COLO668 (cell line): Measurements from ENCODE around the gene APBB1IP.
"Not testable (repeated sequence)": the region's sequence is repeated elsewhere in the genome, so short reads cannot be mapped to it uniquely, and the experiment has no call there.

Experiments
- DNase-seq: peaks from one replicate; lab custom pipeline; 2025; ENCODE audit not compliant: unreplicated experiment; lab: John Stamatoyannopoulos, UW

APBB1IP gene

GRCh38 chr10:26504429-26504828 is 66.3 kb downstream of the APBB1IP start:
- not testable (repeated sequence) for DNase-seq

- DNase-seq = no peak
Observed at GRCh38 chr10:26505491-26505890, 67.3 kb downstream of the APBB1IP start.

- DNase-seq = no peak
Observed at GRCh38 chr10:26506736-26507135, 68.6 kb downstream of the APBB1IP start.

DNA sequence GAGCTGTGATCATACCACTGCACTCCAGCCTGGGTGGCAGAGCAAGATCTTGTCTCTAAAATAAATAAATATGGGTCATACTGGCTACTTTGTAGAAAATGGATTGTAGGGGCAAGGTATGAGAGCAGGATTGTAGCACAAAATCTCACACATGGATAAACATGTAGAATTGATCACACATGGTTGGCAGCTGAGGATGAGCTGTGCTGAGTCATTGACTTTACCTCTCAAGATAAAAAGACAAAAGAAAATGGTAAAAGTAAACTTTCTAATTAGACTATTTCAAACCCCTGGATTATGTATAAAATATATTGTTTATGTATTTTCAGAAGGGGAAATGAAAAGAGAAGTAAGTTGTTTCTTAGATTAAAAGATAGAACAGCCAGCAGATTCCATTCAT is 69.3 kb downstream of the APBB1IP start:
- no peak for DNase-seq

DNA sequence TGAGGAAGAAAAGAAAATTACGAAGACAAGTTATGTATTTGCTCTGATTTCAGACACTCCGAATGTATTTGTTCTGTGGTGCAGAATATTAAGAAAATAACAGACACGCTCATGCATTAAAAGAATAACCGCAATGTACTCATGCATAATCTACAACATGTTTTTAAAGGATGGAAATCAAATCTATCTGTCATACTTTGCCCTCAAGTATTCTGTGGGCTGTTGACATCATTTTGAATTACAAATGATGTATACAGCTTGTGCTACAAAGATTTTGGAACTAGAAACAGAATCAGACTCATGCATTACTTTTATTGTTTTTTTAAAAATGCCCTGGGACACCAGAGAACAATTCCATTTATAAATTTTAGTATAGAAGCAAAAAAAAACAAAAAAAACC is 69.9 kb downstream of the APBB1IP start:
- no peak for DNase-seq

- no peak for DNase-seq
Observed at GRCh38 chr10:26509307-26509706, 71.2 kb downstream of the APBB1IP start.

DNA sequence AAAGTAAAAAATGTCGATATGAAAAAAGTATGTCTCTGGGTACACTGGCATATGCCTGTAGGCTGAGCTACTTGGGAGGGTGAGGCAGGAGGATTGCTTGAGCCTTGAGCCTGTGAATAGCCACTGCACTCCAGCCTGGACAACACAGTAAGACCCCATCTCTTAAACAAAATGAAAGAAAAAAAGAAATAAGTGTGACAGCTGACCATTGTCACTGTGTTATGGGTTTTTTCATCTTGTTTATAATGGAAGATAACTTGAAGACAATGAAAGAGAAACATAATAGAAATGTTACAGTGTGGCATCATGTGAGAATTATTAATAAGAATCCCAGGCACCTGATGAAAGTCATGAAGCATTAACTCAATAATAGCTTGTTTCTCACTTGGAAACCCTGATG is 75.0 kb downstream of the APBB1IP start:
- no peak for DNase-seq

GRCh38 chr10:26516540-26517101 is 78.5 kb downstream of the APBB1IP start:
- DNase-seq = no peak

DNA sequence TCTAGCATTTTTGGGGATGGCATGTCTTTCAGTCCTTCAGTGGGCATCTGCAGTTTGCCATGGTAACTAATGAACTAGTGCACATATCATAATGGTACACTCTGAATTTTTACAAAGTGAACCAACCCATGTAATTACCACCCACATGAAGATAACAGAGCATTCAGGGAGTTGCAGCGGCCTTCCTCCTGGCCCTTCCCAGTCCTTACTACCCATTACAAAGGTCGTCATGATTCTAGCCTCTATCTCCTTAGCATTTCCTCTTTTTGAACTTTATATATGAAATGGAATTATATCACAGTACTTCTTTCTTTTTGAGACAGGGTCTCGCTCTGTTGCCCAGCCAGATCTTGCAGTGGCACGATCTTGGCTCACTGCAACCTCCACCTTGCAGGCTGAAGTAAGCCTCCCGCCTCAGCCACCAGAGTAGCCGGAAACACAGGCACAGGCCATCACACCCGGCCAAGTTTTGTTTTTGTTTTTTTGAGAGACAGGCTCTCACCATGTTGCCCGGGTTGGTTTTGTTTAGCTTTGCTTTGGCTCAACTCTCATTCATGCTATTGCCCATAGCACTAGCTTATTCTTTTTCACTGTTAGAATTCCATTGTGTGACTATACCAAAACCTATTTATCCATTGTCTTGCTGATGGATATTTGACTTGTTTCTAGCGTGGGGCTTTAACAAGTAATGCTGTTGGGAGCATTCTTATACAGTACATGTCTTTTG is 79.2 kb downstream of the APBB1IP start:
- DNase-seq = no peak

- no peak for DNase-seq
Observed at GRCh38 chr10:26519803-26520202, 81.7 kb downstream of the APBB1IP start.

DNA sequence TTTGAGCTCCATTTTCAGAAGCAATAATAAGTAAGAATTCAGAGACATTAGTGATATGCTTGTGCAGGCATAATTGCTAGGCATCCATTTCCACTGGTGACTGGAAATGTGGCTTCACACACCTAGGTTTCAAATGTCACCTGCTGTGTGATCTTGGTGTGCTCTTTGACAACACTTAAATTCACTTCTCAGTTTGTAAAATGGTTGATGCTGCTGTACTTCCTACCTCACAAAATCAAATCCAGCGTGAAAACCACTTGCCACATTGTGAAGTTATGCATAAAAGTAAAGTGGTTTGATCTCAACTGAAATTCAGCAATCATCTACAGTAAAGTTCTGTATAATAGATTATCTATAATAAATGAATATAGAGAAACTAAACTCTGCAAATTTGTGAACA is 82.4 kb downstream of the APBB1IP start:
- DNase-seq = no peak

DNA sequence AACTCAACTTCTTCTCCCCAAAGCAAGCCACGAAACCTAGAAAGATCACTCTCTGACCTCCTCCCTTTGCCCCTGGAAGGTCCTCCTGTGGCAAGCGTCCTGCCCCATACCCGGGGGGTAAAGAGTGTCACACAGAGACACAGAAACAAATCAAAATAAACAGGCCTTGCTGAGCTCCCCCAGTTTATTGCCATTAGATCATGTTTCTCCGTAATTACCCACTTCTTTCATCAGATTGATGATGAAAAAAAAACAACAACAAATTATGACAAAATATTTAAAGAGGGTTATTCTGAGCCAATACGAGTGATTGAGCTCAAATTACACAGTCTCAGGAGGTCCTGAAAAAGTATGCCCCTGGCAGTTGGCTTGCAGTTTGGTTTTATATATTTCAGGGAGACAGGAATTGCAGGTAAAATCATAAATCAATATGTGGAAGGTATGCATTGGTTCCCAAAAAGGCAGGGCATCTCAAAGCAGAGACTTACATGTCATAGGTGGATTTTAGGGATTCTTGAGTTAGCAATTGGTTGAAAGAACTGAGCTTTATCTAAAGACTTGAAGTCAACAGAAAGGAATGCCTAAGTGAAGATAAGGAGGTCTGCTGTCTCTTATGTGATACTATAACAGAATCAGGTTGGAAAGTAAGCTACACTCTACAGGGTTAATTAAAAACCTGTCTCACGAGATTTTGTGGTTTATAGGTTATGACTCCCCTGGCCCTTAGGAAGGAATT is 86.2 kb downstream of the APBB1IP start:
- DNase-seq = no peak

GRCh38 chr10:26525586-26525985 is 87.4 kb downstream of the APBB1IP start:
- DNase-seq = no peak

GRCh38 chr10:26527018-26527417 is 88.9 kb downstream of the APBB1IP start:
- DNase-seq = no peak

DNA sequence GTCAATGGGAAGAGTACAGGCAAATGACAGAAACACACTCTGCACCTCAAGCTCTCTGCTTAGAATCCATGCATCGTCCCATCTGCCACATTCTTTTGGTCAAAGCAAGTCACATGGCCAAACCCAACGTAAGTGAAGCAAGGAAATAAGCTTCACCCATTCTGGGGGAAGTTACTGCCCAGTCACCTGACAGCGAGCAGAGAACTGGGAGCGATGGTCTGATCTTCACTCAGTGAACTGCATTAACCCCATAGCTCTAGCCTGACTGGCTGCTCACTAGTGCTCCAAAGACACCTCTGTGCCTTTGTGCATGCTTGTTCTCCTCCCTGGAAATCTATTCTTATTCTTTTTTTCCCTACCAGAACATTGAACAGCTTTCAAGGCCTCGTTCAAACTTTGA is 89.9 kb downstream of the APBB1IP start:
- DNase-seq = no peak

DNA sequence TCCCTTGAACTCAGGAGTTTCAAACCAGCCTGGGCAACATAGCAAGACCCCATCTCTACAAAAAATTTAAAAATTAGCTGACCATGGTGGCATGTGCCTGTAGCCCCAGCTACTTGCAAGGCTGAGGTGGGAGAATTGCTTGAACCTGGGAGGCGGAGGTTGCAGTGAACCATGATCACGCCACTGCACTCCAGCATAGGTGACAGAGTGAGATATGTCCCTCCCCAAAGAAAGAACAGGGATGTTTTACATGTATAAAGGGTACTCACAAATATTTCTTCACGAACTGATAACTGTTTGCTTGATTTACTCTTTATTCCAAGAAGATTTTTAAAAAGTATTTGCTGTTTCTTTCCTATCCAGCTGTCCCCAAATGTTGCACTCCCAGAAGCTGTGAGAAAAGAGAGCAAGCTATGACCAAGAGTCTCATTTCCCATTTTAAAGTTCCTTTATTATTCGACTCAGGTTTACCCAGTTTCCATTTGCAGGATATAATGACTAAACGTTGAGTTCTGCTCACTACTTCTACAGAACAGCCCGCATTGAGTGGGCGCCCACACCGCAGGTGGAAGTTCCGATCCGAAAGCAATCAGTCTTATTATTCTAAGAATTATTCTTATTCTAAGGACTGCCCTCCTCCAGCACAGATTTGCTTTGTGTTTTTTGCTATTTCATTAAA is 90.7 kb downstream of the APBB1IP start:
- no peak for DNase-seq

- no peak for DNase-seq
Observed at GRCh38 chr10:26534384-26534783, 96.2 kb downstream of the APBB1IP start.

DNA sequence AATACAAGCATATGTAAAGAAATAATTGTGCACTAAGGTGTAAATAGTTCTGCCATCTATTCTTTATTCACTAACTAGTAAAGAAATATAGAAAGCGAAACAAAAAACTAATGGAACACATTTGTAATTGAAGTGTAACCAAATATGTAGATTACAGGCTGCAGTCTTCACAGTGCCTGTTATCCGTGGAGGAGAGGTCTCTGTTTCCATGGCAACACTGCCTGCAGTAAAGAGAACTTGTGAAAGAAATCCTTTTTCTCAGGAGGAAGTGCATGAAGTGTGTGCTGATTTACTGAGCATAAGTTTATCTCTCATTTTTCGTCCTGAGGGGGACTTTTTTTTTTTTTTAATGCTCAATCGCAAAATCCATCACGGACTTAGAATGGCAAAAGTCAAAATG is 102.5 kb downstream of the APBB1IP start:
- DNase-seq = no peak

DNA sequence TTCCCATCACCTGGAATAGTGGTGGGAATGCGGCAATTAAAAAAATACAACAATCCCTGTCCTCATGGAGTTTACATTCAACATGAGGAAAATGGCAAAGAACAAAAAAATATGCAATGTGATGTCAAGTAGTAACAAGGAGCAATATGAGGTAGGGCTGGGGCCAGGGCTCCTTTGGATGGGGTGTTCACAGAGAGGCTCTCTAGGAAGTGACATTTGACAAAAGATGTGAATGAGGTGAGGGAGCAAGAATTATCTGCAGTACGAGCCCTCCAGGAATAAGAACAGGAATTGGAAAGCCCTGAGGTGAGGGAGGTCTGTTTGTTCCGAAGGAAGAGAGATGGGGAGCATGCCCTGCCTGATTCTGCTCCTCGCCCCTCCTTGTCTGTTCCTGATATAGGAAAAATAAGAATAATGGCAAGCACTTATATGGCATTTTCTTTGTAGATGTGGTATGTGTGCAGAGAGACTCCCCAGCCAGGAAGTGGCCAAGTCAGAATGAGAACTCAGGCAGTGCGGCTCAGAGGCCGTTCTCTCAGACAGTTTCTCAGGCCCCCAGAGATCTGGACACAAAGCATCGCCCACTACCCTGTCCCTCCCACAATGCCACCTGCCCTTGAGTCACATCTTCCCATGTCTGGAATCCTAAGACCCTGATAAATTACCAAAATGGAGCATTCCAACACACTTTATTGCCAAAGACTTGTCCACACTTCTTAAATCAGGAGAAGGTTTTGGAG is 105.6 kb downstream of the APBB1IP start:
- DNase-seq = no peak

GRCh38 chr10:26544932-26545331 is 106.8 kb downstream of the APBB1IP start:
- DNase-seq = no peak
